HepG2 (cell line): ENCODE results near the gene RAB8A. TPM values are rescaled to one million over a fixed set of nuclear protein-coding genes. Genes with fewer than 3 reads are reported as not detected.
A peak's percentile ranks its signal among the peaks of the same experiment; 100 is the strongest.

ENCODE experiments used
- EP300 ChIP-seq, 3 experiments: sonication (generic) in 1 of 3; formaldehyde crosslinking in 1 of 3; IDR thresholded peaks; 2 replicates each; pipeline versions ENCODE4 v1.5.1 to v1.6.1; 2011 to 2020; ENCODE audit warnings: low read depth in 2 of 3, low read length in 2 of 3, borderline replicate concordance in 1 of 3, improper control_type of control experiment in 1 of 3, mild to moderate bottlenecking in 1 of 3, missing genetic modification reagents in 1 of 3, moderate library complexity in 1 of 3
- HOXA7 ChIP-seq: sonication (generic); formaldehyde crosslinking; IDR thresholded peaks from 2 replicates; pipeline ENCODE4 v1.8.1; 2022; ENCODE audit warnings: mild to moderate bottlenecking, missing genetic modification reagents, moderate library complexity
- KLF6 ChIP-seq: IDR thresholded peaks from 2 replicates; pipeline ENCODE4 v1.8.0; 2016; ENCODE audit warnings: missing biosample characterization, missing genetic modification reagents
- MIXL1 ChIP-seq: IDR thresholded peaks from 2 replicates; pipeline ENCODE4 v1.6.1; 2016
- PRDM4 ChIP-seq: sonication (generic); formaldehyde crosslinking; IDR thresholded peaks from 2 replicates; pipeline ENCODE4 v1.9.0; 2021; ENCODE audit warnings: missing genetic modification reagents, borderline replicate concordance
- RBFOX2 ChIP-seq: fragments of 200-400 bp; formaldehyde crosslinking; IDR thresholded peaks from 2 replicates; pipeline ENCODE4 v1.6.1; 2017; ENCODE audit warnings: low read depth, mild to moderate bottlenecking, low read length
- SMAD9 ChIP-seq: sonication (generic); formaldehyde crosslinking; IDR thresholded peaks from 2 replicates; pipeline ENCODE4 v1.5.1; 2020; ENCODE audit warnings: mild to moderate bottlenecking, missing genetic modification reagents
- ZNF512 ChIP-seq: sonication (generic); formaldehyde crosslinking; IDR thresholded peaks from 2 replicates; pipeline ENCODE4 v1.4.0; 2020; ENCODE audit warnings: mild to moderate bottlenecking, missing genetic modification reagents
- ZNF660 ChIP-seq: sonication (generic); formaldehyde crosslinking; IDR thresholded peaks from 2 replicates; pipeline ENCODE4 v1.5.1; 2020; ENCODE audit warnings: mild to moderate bottlenecking, low read depth, missing genetic modification reagents, borderline replicate concordance
- ZNF687 ChIP-seq: sonication (generic); formaldehyde crosslinking; IDR thresholded peaks from 2 replicates; pipeline ENCODE4 v1.5.1; 2020; ENCODE audit warnings: mild to moderate bottlenecking, missing genetic modification reagents, moderate library complexity
- ZNF703 ChIP-seq: sonication (generic); formaldehyde crosslinking; IDR thresholded peaks from 2 replicates; pipeline ENCODE4 v1.5.1; 2020; ENCODE audit warnings: missing genetic modification reagents, mild to moderate bottlenecking, moderate library complexity, borderline replicate concordance
- polyA plus RNA-seq, 8 experiments: library from polyadenylated mRNA; depleted of rRNA in 3 of 8; stranded (reverse) in 7 of 8; unstranded in 1 of 8; fragments of >200 nt; fragmentation: Illumina TruSeq in 4 of 8; extraction: Trizol in 4 of 8; gene quantifications; 2 replicates each; pipeline versions ENCODE4 v1.2.1 to v1.2.3, GENCODE V29; 2011 to 2016; ENCODE audit warnings: low read depth in 4 of 8, missing spikeins in 1 of 8, mixed read lengths in 1 of 8; ENCODE audit not compliant: insufficient read depth in 1 of 8
- total RNA-seq, 5 experiments: library from RNA; depleted of rRNA; stranded (reverse); fragments of >200 nt; fragmentation: Illumina TruSeq; extraction: Trizol; gene quantifications; 2 replicates each; pipeline ENCODE4 v1.2.3, GENCODE V29; 2016; ENCODE audit warnings: low read depth in 1 of 5
- TF ChIP-seq, protein P1 (sequence below): sonication (generic); formaldehyde crosslinking; IDR thresholded peaks from 2 replicates; pipeline ENCODE4 v1.4.0; 2020; ENCODE audit warnings: mild to moderate bottlenecking, missing genetic modification reagents
- TF ChIP-seq, protein P2 (sequence below): IDR thresholded peaks from 2 replicates; pipeline ENCODE4 v1.6.1; 2016; ENCODE audit warnings: missing genetic modification reagents, missing compliant biosample characterization

Gene RAB8A
- total and polyA plus RNA-seq, 2 of the 13 experiments (the other 11 are each of a cell fraction or from before 2014, with no cell fraction given) = 36.7 to 45.0 TPM

DNA sequence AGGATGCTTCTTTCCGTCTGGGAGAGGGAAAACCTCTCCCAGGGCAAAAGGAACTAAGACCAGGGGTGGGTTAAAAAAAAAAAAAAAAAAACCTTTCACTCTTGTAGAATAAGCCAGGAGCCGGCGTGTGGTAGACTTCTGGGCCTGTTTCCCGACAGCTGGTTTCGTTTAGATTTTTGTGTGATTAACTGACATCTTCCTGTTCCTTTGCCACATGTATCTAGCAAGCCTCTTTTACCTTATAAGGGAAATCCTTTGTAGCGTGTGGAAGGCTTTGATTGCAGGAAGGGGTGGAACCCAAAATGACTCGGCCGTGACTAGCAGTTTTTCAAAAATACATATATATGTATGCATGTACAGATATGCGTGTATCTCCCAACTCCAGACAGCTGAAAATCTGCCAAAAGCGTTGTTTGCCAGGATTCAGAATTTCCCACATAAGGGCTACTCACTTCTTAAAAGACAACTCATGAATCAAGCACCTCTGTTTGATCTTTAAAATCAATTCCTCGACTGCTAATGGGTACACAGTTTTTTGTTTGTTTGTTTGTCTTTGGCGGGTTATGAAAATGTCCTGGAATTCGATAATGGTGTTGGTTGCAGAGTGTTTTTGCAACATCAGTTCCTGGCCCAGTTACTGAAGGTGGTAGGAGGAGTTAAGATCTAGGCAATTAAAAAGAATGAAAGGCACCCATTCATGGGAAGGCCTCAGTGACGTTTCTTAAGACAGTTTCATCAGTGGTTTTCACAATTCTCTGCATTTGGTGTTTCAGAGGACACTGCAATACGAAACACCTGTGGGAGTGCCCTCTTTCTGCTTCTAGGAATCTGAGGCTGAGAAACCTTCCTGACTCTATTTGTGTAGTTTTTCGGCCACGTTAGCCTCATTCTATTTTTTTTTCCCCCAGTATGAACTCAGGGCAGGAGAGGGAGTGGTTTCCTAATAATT lies 32.7 kb upstream of the RAB8A start (continued):
- TF ChIP-seq PRDM4 (CRISPR knock-in tag) (no peak), MIXL1 (no peak), KLF6 (CRISPR knock-in tag) (no peak), RBFOX2 (0 out of 2 replicates have a peak, but pooled peaks have one; percentile 32), HOXA7 (CRISPR knock-in tag) (no peak), ZNF512 (CRISPR knock-in tag) (no peak), ZNF687 (no peak), ZNF703 (CRISPR knock-in tag) (no peak), ZNF660 (CRISPR knock-in tag) (no peak), EP300 (IDR thresholded peaks at IDR 0.05; ENCODE audit: low read depth in 2 of 2, low read length in 2 of 2) (peak in 1 of 2 experiments; percentile 30; a peak in 1 of 4 replicates), EP300 (CRISPR knock-in tag; IDR thresholded peaks at IDR 0.05; ENCODE audit: borderline replicate concordance) (no peak), SMAD9 (CRISPR knock-in tag) (no peak)
- TF ChIP-seq, protein P1, sequence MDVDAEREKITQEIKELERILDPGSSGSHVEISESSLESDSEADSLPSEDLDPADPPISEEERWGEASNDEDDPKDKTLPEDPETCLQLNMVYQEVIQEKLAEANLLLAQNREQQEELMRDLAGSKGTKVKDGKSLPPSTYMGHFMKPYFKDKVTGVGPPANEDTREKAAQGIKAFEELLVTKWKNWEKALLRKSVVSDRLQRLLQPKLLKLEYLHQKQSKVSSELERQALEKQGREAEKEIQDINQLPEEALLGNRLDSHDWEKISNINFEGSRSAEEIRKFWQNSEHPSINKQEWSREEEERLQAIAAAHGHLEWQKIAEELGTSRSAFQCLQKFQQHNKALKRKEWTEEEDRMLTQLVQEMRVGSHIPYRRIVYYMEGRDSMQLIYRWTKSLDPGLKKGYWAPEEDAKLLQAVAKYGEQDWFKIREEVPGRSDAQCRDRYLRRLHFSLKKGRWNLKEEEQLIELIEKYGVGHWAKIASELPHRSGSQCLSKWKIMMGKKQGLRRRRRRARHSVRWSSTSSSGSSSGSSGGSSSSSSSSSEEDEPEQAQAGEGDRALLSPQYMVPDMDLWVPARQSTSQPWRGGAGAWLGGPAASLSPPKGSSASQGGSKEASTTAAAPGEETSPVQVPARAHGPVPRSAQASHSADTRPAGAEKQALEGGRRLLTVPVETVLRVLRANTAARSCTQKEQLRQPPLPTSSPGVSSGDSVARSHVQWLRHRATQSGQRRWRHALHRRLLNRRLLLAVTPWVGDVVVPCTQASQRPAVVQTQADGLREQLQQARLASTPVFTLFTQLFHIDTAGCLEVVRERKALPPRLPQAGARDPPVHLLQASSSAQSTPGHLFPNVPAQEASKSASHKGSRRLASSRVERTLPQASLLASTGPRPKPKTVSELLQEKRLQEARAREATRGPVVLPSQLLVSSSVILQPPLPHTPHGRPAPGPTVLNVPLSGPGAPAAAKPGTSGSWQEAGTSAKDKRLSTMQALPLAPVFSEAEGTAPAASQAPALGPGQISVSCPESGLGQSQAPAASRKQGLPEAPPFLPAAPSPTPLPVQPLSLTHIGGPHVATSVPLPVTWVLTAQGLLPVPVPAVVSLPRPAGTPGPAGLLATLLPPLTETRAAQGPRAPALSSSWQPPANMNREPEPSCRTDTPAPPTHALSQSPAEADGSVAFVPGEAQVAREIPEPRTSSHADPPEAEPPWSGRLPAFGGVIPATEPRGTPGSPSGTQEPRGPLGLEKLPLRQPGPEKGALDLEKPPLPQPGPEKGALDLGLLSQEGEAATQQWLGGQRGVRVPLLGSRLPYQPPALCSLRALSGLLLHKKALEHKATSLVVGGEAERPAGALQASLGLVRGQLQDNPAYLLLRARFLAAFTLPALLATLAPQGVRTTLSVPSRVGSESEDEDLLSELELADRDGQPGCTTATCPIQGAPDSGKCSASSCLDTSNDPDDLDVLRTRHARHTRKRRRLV = no peak
- TF ChIP-seq, protein P2, sequence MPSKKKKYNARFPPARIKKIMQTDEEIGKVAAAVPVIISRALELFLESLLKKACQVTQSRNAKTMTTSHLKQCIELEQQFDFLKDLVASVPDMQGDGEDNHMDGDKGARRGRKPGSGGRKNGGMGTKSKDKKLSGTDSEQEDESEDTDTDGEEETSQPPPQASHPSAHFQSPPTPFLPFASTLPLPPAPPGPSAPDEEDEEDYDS (CRISPR knock-in tag) = no peak
